Measurements from ENCODE around the gene RGS19. TPM values are rescaled to one million over a fixed set of nuclear protein-coding genes. Genes with fewer than 3 reads are reported as not detected.

The RGS19 gene
- total RNA-seq, 2 experiments from 2014 or later, result 39.6 to 40.2 TPM

GRCh38 chr20:64040231-64041039, 38.9 kb downstream of the RGS19 start:
- peaks cover 33% of the 10 kb centered on the region for H3K4me1 Mint-ChIP-seq

GRCh38 chr20:64039293-64040160, 39.8 kb downstream of the RGS19 start:
- DNase-seq (no peak), ATAC-seq (no peak)
- peaks cover 2% of the 10 kb centered on the region for H3K27me3 Mint-ChIP-seq
- ChIA-PET CTCF (interaction anchor here (0.6 to 2.9 kb wide), 21 partner anchors 12 to 1274 kb away, joined by 3 to 32 read pairs (median 4); partner anchors contain the start of genes OPRL1, PRPF6, RGS19 and SAMD10), POLR2A (interaction anchor here (1.0 to 1.3 kb wide), 2 partner anchors 18 to 59 kb away, joined by 3 to 6 read pairs; partner anchors contain the start of gene PRPF6)
- H3K9me3 Mint-ChIP-seq (ENCODE audit: low read depth), result no peaks in the 10 kb centered on the region
- intact Hi-C loops (cut with DNase I, micrococcal nuclease), result loop anchor here (1.0 to 5.0 kb wide), 8 partner anchors 18 to 501 kb away; partner anchors contain the start of genes GMEB2 (in 1 of the 2), LIME1 (in 1 of the 2), PRPF6 (in 1 of the 2) and RGS19 (in 1 of the 2)
- peak overlapping the region; percentile 61 for H3K4me3 Mint-ChIP-seq
- H3K4me1 Mint-ChIP-seq, result peaks cover 42% of the 10 kb centered on the region
- peak overlapping the region; percentile 60 for H3K27ac Mint-ChIP-seq
- peaks cover 5% of the 10 kb centered on the region for H3K36me3 Mint-ChIP-seq (ENCODE audit: low read depth)

More at GRCh38 chr20:64040231-64041039, 38.9 kb downstream of the RGS19 start:
- peak overlapping the region; percentile 61 for H3K4me3 Mint-ChIP-seq
- POLR2A ChIA-PET, result no interaction called here
- no peak overlapping the region for H3K27ac Mint-ChIP-seq
- DNase-seq, result no peak
- peaks cover under 1% of the 10 kb centered on the region for H3K36me3 Mint-ChIP-seq (ENCODE audit: low read depth)
- H3K9me3 Mint-ChIP-seq (ENCODE audit: low read depth), result no peaks in the 10 kb centered on the region
- no peak for ATAC-seq
- CTCF ChIA-PET, result interaction anchor here (0.8 to 2.9 kb wide), 11 partner anchors 11 to 81 kb away, joined by 3 to 32 read pairs (median 5); partner anchors contain the start of genes PRPF6 and SAMD10
- intact Hi-C loops (cut with DNase I, micrococcal nuclease), result loop anchor here in 1 of 2 experiments (1.0 kb wide), 1 partner anchor 15 kb away; no protein-coding TSS in a partner anchor
- peaks cover 2% of the 10 kb centered on the region for H3K27me3 Mint-ChIP-seq

- peak overlapping the region; percentile 61 for H3K4me3 Mint-ChIP-seq
- no peaks in the 10 kb centered on the region for H3K9me3 Mint-ChIP-seq (ENCODE audit: low read depth)
- intact Hi-C loops (cut with DNase I, micrococcal nuclease), result loop anchor here (1.0 to 5.0 kb wide), 9 partner anchors 19 to 500 kb away; partner anchors contain the start of genes PRPF6 (in 2 of the 2), GMEB2 (in 1 of the 2), LIME1 (in 1 of the 2) and RGS19 (in 1 of the 2)
- ATAC-seq (peak; percentile 70), DNase-seq (peak; percentile 89)
- CTCF ChIA-PET, result interaction anchor here (0.6 to 2.9 kb wide), 29 partner anchors 11 to 1274 kb away, joined by 3 to 32 read pairs (median 4); partner anchors contain the start of genes OPRL1, PRPF6, RGS19 and SAMD10
- H3K27ac Mint-ChIP-seq, result no peak overlapping the region
- peaks cover 48% of the 10 kb centered on the region for H3K4me1 Mint-ChIP-seq
- POLR2A ChIA-PET, result interaction anchor here (0.9 to 1.3 kb wide), 3 partner anchors 19 to 331 kb away, joined by 3 to 6 read pairs (median 3); partner anchors contain the start of genes ARFRP1, PRPF6 and ZGPAT
- H3K36me3 Mint-ChIP-seq (ENCODE audit: low read depth), result peaks cover 8% of the 10 kb centered on the region
- peaks cover 2% of the 10 kb centered on the region for H3K27me3 Mint-ChIP-seq
Observed at GRCh38 chr20:64038565-64039292, 40.6 kb downstream of the RGS19 start.

- no peaks in the 10 kb centered on the region for H3K9me3 Mint-ChIP-seq (ENCODE audit: low read depth)
- ATAC-seq (peak; percentile 14), DNase-seq (no peak)
- ChIA-PET CTCF (interaction anchor here (0.6 to 2.9 kb wide), 20 partner anchors 11 to 501 kb away, joined by 3 to 32 read pairs (median 4); partner anchors contain the start of genes OPRL1, PRPF6, RGS19 and SAMD10), POLR2A (interaction anchor here (0.9 to 1.3 kb wide), 2 partner anchors 58 to 331 kb away, joined by 3 to 6 read pairs; partner anchors contain the start of genes ARFRP1, PRPF6 and ZGPAT)
- intact Hi-C loops (cut with DNase I, micrococcal nuclease), result loop anchor here (1.0 to 5.0 kb wide), 6 partner anchors 41 to 411 kb away; partner anchors contain the start of genes PRPF6 (in 2 of the 2), GMEB2 (in 1 of the 2), LIME1 (in 1 of the 2) and RGS19 (in 1 of the 2)
- peaks cover 49% of the 10 kb centered on the region for H3K4me1 Mint-ChIP-seq
- peak overlapping the region; percentile 61 for H3K4me3 Mint-ChIP-seq
- H3K36me3 Mint-ChIP-seq (ENCODE audit: low read depth), result peaks cover 10% of the 10 kb centered on the region
- H3K27me3 Mint-ChIP-seq, result peaks cover 2% of the 10 kb centered on the region
- no peak overlapping the region for H3K27ac Mint-ChIP-seq
Observed at GRCh38 chr20:64038224-64038564, 41.1 kb downstream of the RGS19 start.

- H3K4me3 Mint-ChIP-seq, result peak overlapping the region; percentile 7
- H3K36me3 Mint-ChIP-seq (ENCODE audit: low read depth), result peaks cover 10% of the 10 kb centered on the region
- H3K27ac Mint-ChIP-seq, result no peak overlapping the region
- CTCF ChIA-PET, result interaction anchor here (0.6 to 2.9 kb wide), 17 partner anchors 10 to 500 kb away, joined by 3 to 32 read pairs (median 3); partner anchors contain the start of genes PRPF6, SAMD10 and TCEA2
- peaks cover 49% of the 10 kb centered on the region for H3K4me1 Mint-ChIP-seq
- ATAC-seq, result no peak
- POLR2A ChIA-PET, result interaction anchor here (0.9 to 1.3 kb wide), 2 partner anchors 57 to 330 kb away, joined by 3 to 6 read pairs; partner anchors contain the start of genes ARFRP1, PRPF6 and ZGPAT
- intact Hi-C loops (cut with DNase I, micrococcal nuclease), result loop anchor here (1.0 to 5.0 kb wide), 6 partner anchors 41 to 411 kb away; partner anchors contain the start of genes PRPF6 (in 2 of the 2), GMEB2 (in 1 of the 2), LIME1 (in 1 of the 2) and RGS19 (in 1 of the 2)
- H3K9me3 Mint-ChIP-seq (ENCODE audit: low read depth), result no peaks in the 10 kb centered on the region
- DNase-seq, result peak; percentile 48
- H3K27me3 Mint-ChIP-seq, result peaks cover 2% of the 10 kb centered on the region
Observed at GRCh38 chr20:64037498-64038213, 41.7 kb downstream of the RGS19 start.

GRCh38 chr20:64037199-64037497, 42.2 kb downstream of the RGS19 start:
- Mint-ChIP-seq H3K27me3 (peaks cover 2% of the 10 kb centered on the region), H3K4me1 (peaks cover 49% of the 10 kb centered on the region), H3K4me3 (no peak overlapping the region), H3K36me3 (ENCODE audit: low read depth) (peaks cover 14% of the 10 kb centered on the region), H3K9me3 (ENCODE audit: low read depth) (no peaks in the 10 kb centered on the region), H3K27ac (no peak overlapping the region)
- no peak for DNase-seq
- intact Hi-C loops (cut with DNase I, micrococcal nuclease), result loop anchor here in 1 of 2 experiments (5.0 kb wide), 1 partner anchor 300 kb away; the partner anchor contains the start of genes LIME1 and SLC2A4RG
- POLR2A ChIA-PET, result no interaction called here
- CTCF ChIA-PET, result interaction anchor here (0.6 to 0.7 kb wide), 3 partner anchors 65 to 219 kb away, joined by 3 read pairs; no protein-coding TSS in a partner anchor
- no peak for ATAC-seq

- Mint-ChIP-seq H3K4me1 (peaks cover 49% of the 10 kb centered on the region), H3K36me3 (ENCODE audit: low read depth) (peaks cover 18% of the 10 kb centered on the region), H3K27me3 (peaks cover 2% of the 10 kb centered on the region), H3K9me3 (ENCODE audit: low read depth) (no peaks in the 10 kb centered on the region), H3K27ac (peak overlapping the region; percentile 65), H3K4me3 (no peak overlapping the region)
- ChIA-PET POLR2A (no interaction called here), CTCF (interaction anchor here (0.6 to 0.7 kb wide), 4 partner anchors 35 to 220 kb away, joined by 3 read pairs; no protein-coding TSS in a partner anchor)
- DNase-seq (peak; percentile 49), ATAC-seq (no peak)
- intact Hi-C loops (cut with DNase I, micrococcal nuclease), result loop anchor here in 1 of 2 experiments (5.0 kb wide), 1 partner anchor 299 kb away; the partner anchor contains the start of genes LIME1 and SLC2A4RG
Observed at GRCh38 chr20:64036346-64037198, 42.7 kb downstream of the RGS19 start.

- POLR2A ChIA-PET, result no interaction called here
- intact Hi-C loops (cut with DNase I, micrococcal nuclease), result loop anchor here in 1 of 2 experiments (5.0 kb wide), 1 partner anchor 299 kb away; the partner anchor contains the start of genes LIME1 and SLC2A4RG
- peak within 1 kb of the TSS; percentile 90 for H3K27ac Mint-ChIP-seq
- ATAC-seq (no peak), DNase-seq (no peak)
- no peaks in the 10 kb centered on the region for H3K9me3 Mint-ChIP-seq (ENCODE audit: low read depth)
- H3K4me1 Mint-ChIP-seq, result peaks cover 49% of the 10 kb centered on the region
- peak within 1 kb of the TSS; percentile 21 for H3K4me3 Mint-ChIP-seq
- H3K27me3 Mint-ChIP-seq, result peaks cover 2% of the 10 kb centered on the region
- CTCF ChIA-PET, result interaction anchor here (0.6 kb wide), 1 partner anchor 411 kb away, joined by 3 read pairs; no protein-coding TSS in a partner anchor
- H3K36me3 Mint-ChIP-seq (ENCODE audit: low read depth), result peaks cover 18% of the 10 kb centered on the region
Observed at GRCh38 chr20:64035933-64036345, 43.4 kb downstream of the RGS19 start, which contains the start of gene C20orf204. C20orf204 (plus strand) TSS chr20:64036182; CDS start chr20:64036324, 142 bp downstream.
